Gastrocnemius medialis (tissue), 4 donors: ENCODE data around the gene RNF223. TPM values are rescaled to one million over a fixed set of nuclear protein-coding genes. Genes with fewer than 3 reads are reported as not detected.
"Not testable (repeated sequence)": the region's sequence is repeated elsewhere in the genome, so short reads cannot be mapped to it uniquely, and the experiment has no call there.

ENCODE experiments used
- ATAC-seq, 2 donors: fragments of 150-250 bp; one replicate each; pipeline ENCODE4 v1.9.1; 2016
- DNase-seq, 2 donors: peaks; one replicate each; pipeline ENCODE4 v3.0.0-alpha.2; 2019
- H3K27ac ChIP-seq, 4 donors: fragments of 200-600 bp; sonication (generic); 1 replicate in 1 of 4; 2 replicates in 3 of 4; pipeline ENCODE4 v1.5.1; 2016 to 2018; ENCODE audit warnings: mild to moderate bottlenecking in 2 of 4, moderate library complexity in 1 of 4
- H3K27me3 ChIP-seq, 3 donors: fragments of 200-600 bp; sonication (generic) in 2 of 3; 1 replicate in 1 of 3; 2 replicates in 2 of 3; pipeline versions ENCODE4 v1.5.1 to v1.6.0; 2016 to 2019; ENCODE audit warnings: mild to moderate bottlenecking in 1 of 3, moderate library complexity in 1 of 3
- H3K36me3 ChIP-seq, 2 donors: fragments of 200-600 bp; sonication (generic) in 1 of 2; one replicate each; pipeline ENCODE4 v1.5.1; 2017 to 2018
- H3K4me1 ChIP-seq, 2 donors: fragments of 200-600 bp; sonication (generic) in 1 of 2; one replicate each; pipeline ENCODE4 v1.5.1; 2016 to 2017; ENCODE audit warnings: mild to moderate bottlenecking in 2 of 2
- H3K4me3 ChIP-seq, 4 donors: fragments of 200-600 bp; sonication (generic) in 3 of 4; 1 replicate in 1 of 4; 2 replicates in 3 of 4; pipeline ENCODE4 v1.5.1; 2016 to 2019; ENCODE audit warnings: mild to moderate bottlenecking in 2 of 4
- H3K9me3 ChIP-seq, 3 donors: fragments of 200-600 bp; sonication (generic) in 2 of 3; 1 replicate in 1 of 3; 2 replicates in 2 of 3; pipeline ENCODE4 v1.5.1; 2016 to 2019
- CTCF ChIP-seq, 5 experiments: fragments of 450-650 bp in 3 of 5; fragments of 200-600 bp in 2 of 5; sonication (generic) in 2 of 5; IDR thresholded peaks in 4 of 5; conservative IDR thresholded peaks in 1 of 5; 1 replicate in 4 of 5; 2 replicates in 1 of 5; pipeline ENCODE4 v1.5.1; 2016 to 2019; ENCODE audit warnings: antibody characterized with exemption in 5 of 5, mild to moderate bottlenecking in 3 of 5, moderate library complexity in 3 of 5
- POLR2A ChIP-seq, 2 donors: fragments of 450-650 bp; IDR thresholded peaks; one replicate each; pipeline ENCODE4 v1.6.1; 2017; ENCODE audit warnings: antibody characterized with exemption in 2 of 2, mild to moderate bottlenecking in 2 of 2, moderate library complexity in 2 of 2
- in situ Hi-C, 4 donors: fragments of 200-750 bp; cut with MboI; loops; one replicate each; pipeline versions ENCODE4 v1.15.0 to v1.8.0; 2017; ENCODE audit warnings: low sequenced_read_pairs in 4 of 4
- intact Hi-C: fragments of 100-400 bp; cut with DNase I; formaldehyde crosslinking; loops from one replicate; pipeline ENCODE4 v1.15.1; 2023; ENCODE audit warnings: low total_unique reads
- total RNA-seq, 4 donors: library from RNA; depleted of rRNA; stranded (reverse); fragments of >200 nt; gene quantifications; one replicate each; pipeline versions ENCODE4 v1.1.0 to v1.2.3, GENCODE V29; 2016

The RNF223 gene
- total RNA-seq, 4 donors from 2014 or later = not detected

- no peak for DNase-seq
- Histone ChIP-seq H3K9me3 (no peaks in the 10 kb centered on the region), H3K27me3 (peaks cover 51 to 67% (median 58%) of the 10 kb centered on the region in 3 donors), H3K4me3 (peak overlapping the region in 2 of 4 donors; percentile 18 to 52), H3K4me1 (peaks cover 0 to 7% of the 10 kb centered on the region in 2 donors), H3K36me3 (no peaks in the 10 kb centered on the region), H3K27ac (no peak overlapping the region)
- in situ Hi-C loops (loop anchor here in 2 of 4 donors (10.0 kb wide), 1 partner anchor 83 kb away; the partner anchor contains the start of gene PERM1 (in 2 of the 2)), intact Hi-C loops (no loop called here)
- no peak for ATAC-seq
- no peak for TF ChIP-seq CTCF (IDR thresholded peaks at IDR 0.05 in 4 of 5, conservative IDR thresholded peaks at IDR 0.05 in 1 of 5)
- no peak for TF ChIP-seq POLR2A (IDR thresholded peaks at IDR 0.05)
Observed at GRCh38 chr1:1067860-1068516, 6.1 kb downstream of the RNF223 start.

GRCh38 chr1:1067284-1067859 lies 6.7 kb downstream of the RNF223 start:
- Histone ChIP-seq H3K4me3 (no peak overlapping the region), H3K9me3 (no peaks in the 10 kb centered on the region), H3K27me3 (peaks cover 54 to 70% (median 57%) of the 10 kb centered on the region in 3 donors), H3K27ac (no peak overlapping the region), H3K4me1 (peaks cover 0 to 7% of the 10 kb centered on the region in 2 donors), H3K36me3 (no peaks in the 10 kb centered on the region)
- in situ Hi-C loops = loop anchor here in 2 of 4 donors (10.0 kb wide), 1 partner anchor 83 kb away; the partner anchor contains the start of gene PERM1 (in 2 of the 2)
- no peak for TF ChIP-seq POLR2A (IDR thresholded peaks at IDR 0.05)
- no peak for TF ChIP-seq CTCF (IDR thresholded peaks at IDR 0.05 in 4 of 5, conservative IDR thresholded peaks at IDR 0.05 in 1 of 5)
- DNase-seq = no peak
- intact Hi-C loops = no loop called here
- ATAC-seq = no peak

- TF ChIP-seq CTCF (IDR thresholded peaks at IDR 0.05 in 4 of 5, conservative IDR thresholded peaks at IDR 0.05 in 1 of 5) = no peak
- no peak for TF ChIP-seq POLR2A (IDR thresholded peaks at IDR 0.05)
- DNase-seq (no peak), ATAC-seq (no peak)
- intact Hi-C loops (no loop called here), in situ Hi-C loops (loop anchor here in 2 of 4 donors (10.0 kb wide), 1 partner anchor 82 kb away; the partner anchor contains the start of gene PERM1 (in 2 of the 2))
- no peak overlapping the region for H3K4me3 ChIP-seq
- H3K27ac ChIP-seq = no peak overlapping the region
- H3K4me1 ChIP-seq = peaks cover 0 to 7% of the 10 kb centered on the region in 2 donors
- H3K9me3 ChIP-seq = no peaks in the 10 kb centered on the region
- peaks cover 55 to 67% (median 62%) of the 10 kb centered on the region in 3 donors for H3K27me3 ChIP-seq
- H3K36me3 ChIP-seq = no peaks in the 10 kb centered on the region
Observed at GRCh38 chr1:1066403-1067283, 7.5 kb downstream of the RNF223 start.

GRCh38 chr1:1065940-1066304 lies 8.2 kb downstream of the RNF223 start:
- H3K27ac ChIP-seq, intact Hi-C loops, ATAC-seq, H3K4me3 ChIP-seq, H3K4me1 ChIP-seq, H3K9me3 ChIP-seq, DNase-seq, H3K36me3 ChIP-seq: not testable (repeated sequence)
- H3K27me3 ChIP-seq = peaks cover 59 to 69% (median 62%) of the 10 kb centered on the region in 3 donors
- in situ Hi-C loops = loop anchor here in 2 of 4 donors (10.0 kb wide), 1 partner anchor 81 kb away; the partner anchor contains the start of gene PERM1 (in 2 of the 2)
